Cardiac ventricle fibroblast (primary cell): Measurements from ENCODE around the gene CTU2. TPM values are rescaled to one million over a fixed set of nuclear protein-coding genes. Genes with fewer than 3 reads are reported as not detected.

Source experiments
- total RNA-seq: library from RNA; depleted of rRNA; stranded (reverse); fragments of >200 nt; gene quantifications from 2 replicates; pipeline ENCODE4 v1.2.3, GENCODE V29; 2015

CTU2 gene
- 9.9 and 17.8 TPM in 2 replicates for total RNA-seq

GRCh38 chr16:88706229-88706964 lies at the start of gene CTU2, which contains the start of gene RNF166:
Gene CTU2, plus strand, starts transcription at chr16:88706503. Its CDS starts 28 bp downstream, at chr16:88706531.
Gene RNF166, minus strand, starts transcription at chr16:88706408. Its CDS starts 83 bp downstream, at chr16:88706325.

GRCh38 chr16:88662843-88663606 lies 43.3 kb upstream of the CTU2 start, which contains the start of gene MVD:
Gene MVD, minus strand, starts transcription at chr16:88663091. Its CDS starts 11 bp downstream, at chr16:88663080.

DNA sequence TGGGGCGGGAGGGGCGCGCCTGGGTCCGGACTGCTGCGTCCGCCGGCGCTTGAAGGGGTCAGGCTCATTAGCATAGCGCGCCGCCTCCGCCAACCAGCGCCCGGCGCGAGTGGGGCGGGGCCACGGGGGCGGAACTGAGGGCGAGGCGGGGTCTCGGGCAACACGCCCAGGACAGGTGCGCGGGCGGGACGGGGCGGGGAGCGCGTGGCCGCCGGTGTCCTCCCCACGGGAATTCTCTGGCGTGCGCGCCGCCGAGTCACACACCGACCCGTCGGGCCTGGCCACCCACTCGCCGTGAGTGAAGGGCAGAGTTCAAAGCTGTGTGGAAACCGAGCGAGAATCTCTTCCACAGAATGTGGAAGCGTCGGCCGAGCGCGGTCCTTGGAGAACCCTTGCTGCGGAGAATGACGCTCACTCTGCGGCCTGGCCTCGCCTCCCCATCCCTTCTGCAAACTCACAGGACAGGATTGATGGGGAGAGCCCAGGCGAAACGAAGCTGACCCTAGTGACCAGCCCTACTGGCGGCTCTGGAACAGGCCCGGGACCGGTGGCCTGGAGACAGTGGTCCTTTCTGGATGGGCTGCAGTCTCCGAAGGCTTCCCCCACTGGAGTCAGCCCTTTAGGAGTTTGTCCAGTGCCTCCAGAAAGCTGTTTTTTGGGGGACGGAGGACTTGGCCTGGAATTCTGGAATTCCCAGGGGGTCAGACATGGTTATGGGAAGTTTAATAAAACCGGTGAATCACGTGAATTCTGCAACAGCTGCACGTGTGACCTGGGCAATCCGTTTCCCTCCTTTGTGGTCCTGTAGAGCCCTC lies 19.7 kb upstream of the CTU2 start, which contains the start of gene SNAI3:
SNAI3 (minus strand) TSS at position 69 of the 815 bp plus-strand sequence. CDS start 101 bp downstream, outside the sequence.

Other genes with a start within 250 kb of the CTU2 start
- 13.6 and 14.2 TPM in 2 replicates for gene ZC3H18, start 136.1 kb upstream of the CTU2 start, total RNA-seq
- gene IL17C, start 67.9 kb upstream of the CTU2 start, total RNA-seq: not detected in 2 replicates
- 257 and 264 TPM in 2 replicates for gene CYBA, start 55.5 kb upstream of the CTU2 start, total RNA-seq
- gene MVD, start 43.4 kb upstream of the CTU2 start, total RNA-seq: 32.1 and 44.2 TPM in 2 replicates
- gene SNAI3, start 20.0 kb upstream of the CTU2 start, total RNA-seq: not detected in 2 replicates
- 11.6 and 12.2 TPM in 2 replicates for gene RNF166, start 95 bp upstream of the CTU2 start, total RNA-seq
- gene PIEZO1, start 78.7 kb downstream of the CTU2 start, total RNA-seq: 58.3 and 59.5 TPM in 2 replicates
- gene CDT1, start 97.3 kb downstream of the CTU2 start, total RNA-seq: 2.2 and 6.1 TPM in 2 replicates
- gene APRT, start 105.4 kb downstream of the CTU2 start, total RNA-seq: 136 and 144 TPM in 2 replicates
- 18.8 and 25.7 TPM in 2 replicates for gene GALNS, start 150.4 kb downstream of the CTU2 start, total RNA-seq
- 36.3 and 41.2 TPM in 2 replicates for gene TRAPPC2L, start 150.6 kb downstream of the CTU2 start, total RNA-seq
- gene PABPN1L, start 160.2 kb downstream of the CTU2 start, total RNA-seq: not detected in 2 replicates